RWPE2 (cell line): ENCODE results near the gene SLC31A1.

Source experiments
- ATAC-seq: fragments of 200-7000 bp; cut with Tn5 transposase; 3 replicates; pipeline ENCODE4 v1.9.1; 2021; ENCODE audit warnings: low read depth
- DNase-seq: peaks from one replicate; pipeline ENCODE4 v3.0.0-alpha.2; 2020; ENCODE audit warnings: low spot score
- H3K27ac ChIP-seq: fragments of 450-650 bp; 2 replicates; pipeline ENCODE4 v1.5.1; 2017; ENCODE audit warnings: mild to moderate bottlenecking; ENCODE audit not compliant: poor library complexity, severe bottlenecking
- H3K27me3 ChIP-seq: fragments of 250-450 bp; sonication (Bioruptor Pico); 2 replicates; pipeline ENCODE4 v1.5.1; 2021; ENCODE audit warnings: mild to moderate bottlenecking, moderate library complexity; ENCODE audit not compliant: insufficient read depth, poor library complexity, severe bottlenecking
- H3K36me3 ChIP-seq: fragments of 250-450 bp; sonication (Bioruptor Pico); 2 replicates; pipeline ENCODE4 v1.5.1; 2020; ENCODE audit warnings: low read depth, mild to moderate bottlenecking, moderate library complexity
- H3K4me1 ChIP-seq: fragments of 250-450 bp; sonication (Bioruptor Pico); 2 replicates; pipeline ENCODE4 v1.5.1; 2021; ENCODE audit warnings: mild to moderate bottlenecking, moderate library complexity; ENCODE audit not compliant: insufficient read depth, poor library complexity, severe bottlenecking
- H3K4me3 ChIP-seq: fragments of 250-450 bp; sonication (Bioruptor Pico); 2 replicates; pipeline ENCODE4 v1.5.1; 2021; ENCODE audit warnings: mild to moderate bottlenecking, moderate library complexity; ENCODE audit not compliant: severe bottlenecking
- H3K9me3 ChIP-seq: fragments of 250-450 bp; sonication (Bioruptor Pico); 2 replicates; pipeline ENCODE4 v1.5.1; 2021; ENCODE audit warnings: mild to moderate bottlenecking, moderate library complexity; ENCODE audit not compliant: severe bottlenecking
- TF ChIP-seq, protein P1 (sequence below): fragments of 450-650 bp; IDR thresholded peaks from one replicate; pipeline ENCODE4 v1.5.1; 2017; ENCODE audit warnings: mild to moderate bottlenecking, moderate library complexity; ENCODE audit not compliant: poor library complexity, severe bottlenecking

The SLC31A1 gene

DNA sequence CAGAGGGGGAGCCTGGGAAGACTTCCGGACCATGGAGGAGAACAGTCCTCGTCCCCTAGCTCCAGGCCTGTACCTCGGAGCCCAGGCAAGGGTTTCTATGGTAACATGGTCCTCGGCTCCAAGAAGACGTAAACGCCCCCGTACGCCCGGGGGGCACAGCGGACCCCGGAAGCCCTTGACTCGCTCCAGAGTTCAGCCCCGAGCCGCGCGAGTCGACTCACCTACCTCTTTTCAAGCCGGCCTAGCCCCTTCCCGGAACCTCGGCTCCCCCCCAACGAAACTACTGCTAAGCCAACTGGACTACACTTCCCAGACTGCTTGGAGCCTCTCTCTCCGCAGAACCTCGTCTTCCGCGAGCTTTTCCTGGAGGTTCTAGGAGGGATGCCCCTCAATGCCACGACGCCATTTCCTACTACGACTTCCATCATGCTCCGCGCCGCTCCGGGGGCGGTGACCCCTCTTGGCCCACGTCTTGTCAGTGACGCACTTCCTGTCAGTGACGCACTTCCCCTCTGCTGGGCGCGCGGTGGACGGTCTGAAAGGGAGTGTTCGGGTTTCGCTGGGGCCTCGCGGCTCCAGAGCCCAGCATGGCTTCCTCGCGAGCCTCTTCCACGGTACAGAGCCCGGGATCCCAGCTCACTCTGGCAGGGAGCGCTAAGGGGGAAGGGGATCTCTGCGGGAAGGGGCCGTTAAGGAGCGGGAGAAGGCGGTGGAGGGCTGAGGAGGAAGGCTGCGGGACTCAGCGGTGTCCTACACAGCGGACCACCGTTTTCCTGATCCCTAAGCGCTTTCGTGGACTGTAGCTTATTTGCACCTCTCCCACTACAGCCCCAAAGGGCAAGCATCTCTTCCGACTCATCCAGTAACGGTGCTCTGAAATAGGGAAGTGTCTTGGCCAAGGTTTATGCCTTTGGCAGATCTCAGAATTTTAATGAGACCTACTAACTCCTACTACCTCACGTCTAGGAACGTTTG is 54.1 kb downstream of the SLC31A1 start, which contains the start of the genes CDC26 and PRPF4:
Gene CDC26 (minus strand): TSS at position 416 of the 975 bp plus-strand sequence. CDS start 3,065 bp downstream, outside the sequence.
Gene PRPF4 (plus strand): TSS at position 502 of the 975 bp plus-strand sequence. CDS start 86 bp downstream, at position 588.
- Histone ChIP-seq H3K27me3 (no peaks in the 10 kb centered on the region), H3K27ac (peak within 1 kb of the TSS; percentile 59), H3K9me3 (no peaks in the 10 kb centered on the region), H3K36me3 (peaks cover 76% of the 10 kb centered on the region), H3K4me1 (peaks cover 11% of the 10 kb centered on the region), H3K4me3 (peak within 1 kb of the TSS; percentile 83)
- ATAC-seq (peak; percentile 94), DNase-seq (peak; percentile 97)
- TF ChIP-seq, protein P1, sequence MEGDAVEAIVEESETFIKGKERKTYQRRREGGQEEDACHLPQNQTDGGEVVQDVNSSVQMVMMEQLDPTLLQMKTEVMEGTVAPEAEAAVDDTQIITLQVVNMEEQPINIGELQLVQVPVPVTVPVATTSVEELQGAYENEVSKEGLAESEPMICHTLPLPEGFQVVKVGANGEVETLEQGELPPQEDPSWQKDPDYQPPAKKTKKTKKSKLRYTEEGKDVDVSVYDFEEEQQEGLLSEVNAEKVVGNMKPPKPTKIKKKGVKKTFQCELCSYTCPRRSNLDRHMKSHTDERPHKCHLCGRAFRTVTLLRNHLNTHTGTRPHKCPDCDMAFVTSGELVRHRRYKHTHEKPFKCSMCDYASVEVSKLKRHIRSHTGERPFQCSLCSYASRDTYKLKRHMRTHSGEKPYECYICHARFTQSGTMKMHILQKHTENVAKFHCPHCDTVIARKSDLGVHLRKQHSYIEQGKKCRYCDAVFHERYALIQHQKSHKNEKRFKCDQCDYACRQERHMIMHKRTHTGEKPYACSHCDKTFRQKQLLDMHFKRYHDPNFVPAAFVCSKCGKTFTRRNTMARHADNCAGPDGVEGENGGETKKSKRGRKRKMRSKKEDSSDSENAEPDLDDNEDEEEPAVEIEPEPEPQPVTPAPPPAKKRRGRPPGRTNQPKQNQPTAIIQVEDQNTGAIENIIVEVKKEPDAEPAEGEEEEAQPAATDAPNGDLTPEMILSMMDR = no peak

DNA sequence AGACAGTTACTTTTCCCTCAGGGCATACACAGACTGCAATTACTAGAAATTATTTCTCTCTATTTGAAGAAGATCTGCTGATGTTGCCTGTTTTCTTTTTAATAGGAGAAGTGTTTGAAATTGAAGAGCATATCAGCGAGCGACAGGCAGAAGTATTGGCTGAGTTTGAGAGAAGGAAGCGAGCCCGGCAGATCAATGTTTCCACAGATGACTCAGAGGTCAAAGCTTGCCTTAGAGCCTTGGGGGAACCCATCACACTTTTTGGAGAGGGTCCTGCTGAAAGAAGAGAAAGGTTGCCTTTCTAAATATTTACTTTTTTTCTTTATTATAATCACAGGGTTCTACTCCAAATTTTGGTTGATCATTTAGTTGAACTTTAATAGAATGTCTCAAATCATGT is 57.5 kb downstream of the SLC31A1 start:
- H3K4me1 ChIP-seq = peaks cover 11% of the 10 kb centered on the region
- no peak for DNase-seq
- H3K27ac ChIP-seq = no peak overlapping the region
- H3K4me3 ChIP-seq = no peak overlapping the region
- peaks cover 79% of the 10 kb centered on the region for H3K36me3 ChIP-seq
- no peak for ATAC-seq
- no peaks in the 10 kb centered on the region for H3K9me3 ChIP-seq
- TF ChIP-seq, protein P1 = no peak
- H3K27me3 ChIP-seq = no peaks in the 10 kb centered on the region

DNA sequence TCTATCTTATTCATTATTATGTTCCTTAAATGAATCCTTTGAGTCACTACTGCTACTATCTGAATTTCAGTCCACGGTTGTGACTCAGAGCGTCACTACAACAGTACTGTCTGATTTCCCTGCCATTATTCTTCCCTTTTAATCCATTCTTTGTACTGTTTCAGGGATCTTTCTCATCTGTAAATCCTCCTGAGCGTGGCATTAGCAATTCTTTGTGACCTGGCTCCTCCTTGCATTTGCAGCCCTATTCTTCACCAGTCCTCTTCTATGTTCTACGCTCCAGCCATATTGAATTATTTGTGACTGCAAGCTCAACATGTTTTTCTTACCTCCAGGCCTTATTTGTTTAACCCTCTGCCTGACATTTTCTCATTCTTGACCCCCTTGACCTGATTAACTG is 60.0 kb downstream of the SLC31A1 start:
- no peak for ATAC-seq
- Histone ChIP-seq H3K4me1 (peaks cover 5% of the 10 kb centered on the region), H3K27me3 (no peaks in the 10 kb centered on the region), H3K36me3 (peaks cover 100% of the 10 kb centered on the region), H3K9me3 (no peaks in the 10 kb centered on the region), H3K4me3 (no peak overlapping the region), H3K27ac (no peak overlapping the region)
- DNase-seq = no peak
- TF ChIP-seq, protein P1 = no peak

DNA sequence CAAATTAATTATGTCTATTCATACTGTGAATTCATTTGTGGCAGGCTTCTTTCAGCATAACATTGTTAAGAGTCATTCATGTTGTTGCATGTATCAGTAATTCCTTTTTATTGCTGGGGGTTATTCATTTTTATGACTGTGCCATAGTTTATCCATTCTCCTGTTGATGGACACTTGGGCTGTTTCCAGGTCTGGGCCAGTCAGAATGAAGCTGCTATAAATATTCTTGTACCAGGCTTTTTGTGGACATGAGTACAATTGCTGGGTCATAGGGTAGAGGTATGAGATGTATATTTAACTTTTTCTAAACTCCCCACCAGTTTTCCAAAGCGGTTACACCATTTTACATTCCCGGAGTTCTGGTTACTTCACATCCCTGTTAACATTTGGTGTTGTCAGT is 67.7 kb downstream of the SLC31A1 start:
- H3K36me3 ChIP-seq = peaks cover 95% of the 10 kb centered on the region

More for the DNA sequence above, 67.7 kb downstream of the SLC31A1 start:
- H3K4me3 ChIP-seq = no peak overlapping the region
- ATAC-seq (no peak), DNase-seq (no peak)
- TF ChIP-seq, protein P1 = no peak
- no peaks in the 10 kb centered on the region for H3K27me3 ChIP-seq
- no peaks in the 10 kb centered on the region for H3K4me1 ChIP-seq
- H3K27ac ChIP-seq = no peak overlapping the region
- H3K9me3 ChIP-seq = no peaks in the 10 kb centered on the region
